NCI-H1417 treated with DMSO at 0.1 percent for 48 hours (cell line): Measurements from ENCODE around the gene ACP7.
"Not testable (repeated sequence)": the region's sequence is repeated elsewhere in the genome, so short reads cannot be mapped to it uniquely, and the experiment has no call there.

Source experiments
- DNase-seq: peaks from one replicate; lab custom pipeline; 2025; lab: John Stamatoyannopoulos, UW

Gene ACP7

GRCh38 chr19:39132344-39132969 lies 48.3 kb downstream of the ACP7 start:
- DNase-seq = no peak

- no peak for DNase-seq
These were observed 49.5 kb downstream of the ACP7 start for GRCh38 chr19:39133431-39134270.

- no peak for DNase-seq
These were observed 51.5 kb downstream of the ACP7 start for GRCh38 chr19:39135701-39136100.

GRCh38 chr19:39136225-39136940 lies 52.2 kb downstream of the ACP7 start:
- DNase-seq = no peak

GRCh38 chr19:39137131-39137530 lies 53.0 kb downstream of the ACP7 start:
- DNase-seq = no peak

DNA sequence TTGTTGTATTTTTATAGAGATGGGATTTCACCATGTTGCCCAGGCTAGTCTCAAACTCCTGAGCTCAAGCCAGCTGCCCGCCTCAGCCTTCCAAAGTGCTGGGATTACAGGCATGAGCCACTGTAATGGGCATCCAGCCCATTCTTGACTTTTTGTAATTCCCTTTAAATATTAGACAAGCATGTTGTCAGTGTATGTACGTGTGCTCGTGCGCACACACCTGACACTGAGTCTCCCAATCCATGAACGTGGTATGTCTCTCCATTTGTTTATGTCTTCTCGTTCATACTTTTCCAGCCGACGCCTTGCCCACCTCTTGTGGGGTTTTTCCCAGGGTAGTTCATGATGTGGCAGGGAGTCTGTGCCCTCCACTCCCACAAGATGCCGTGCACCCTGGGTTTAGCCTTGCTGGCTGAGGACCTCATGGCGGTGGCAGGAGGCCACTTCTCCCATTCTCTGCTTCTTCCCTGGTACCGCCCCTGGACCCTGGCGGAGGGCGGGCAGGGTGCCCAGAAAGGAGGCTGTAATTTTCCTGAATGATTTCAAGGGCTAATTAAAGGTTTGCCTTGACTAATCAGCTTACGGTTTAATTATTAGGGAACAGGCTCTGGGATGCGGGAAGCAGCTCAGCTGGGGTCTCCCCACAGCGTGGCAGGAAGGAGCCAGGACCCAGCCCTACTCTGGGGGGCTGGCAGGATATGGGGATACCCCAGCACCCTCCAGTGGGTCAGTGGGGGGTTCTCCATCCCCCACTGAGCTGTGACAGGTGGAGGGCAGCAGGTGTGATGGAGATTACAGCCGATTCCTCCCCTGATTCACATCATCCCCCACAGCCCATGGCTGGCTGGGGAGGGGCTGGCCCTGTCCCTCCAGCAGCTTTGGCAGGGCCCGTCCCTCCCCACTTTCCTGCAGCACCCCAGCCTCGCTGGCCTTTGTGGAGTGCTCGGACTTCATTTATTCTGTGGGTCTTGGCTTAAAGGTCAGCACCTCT lies 54.3 kb downstream of the ACP7 start:
- DNase-seq = no peak

GRCh38 chr19:39139305-39139874 lies 55.2 kb downstream of the ACP7 start:
- no peak for DNase-seq

DNA sequence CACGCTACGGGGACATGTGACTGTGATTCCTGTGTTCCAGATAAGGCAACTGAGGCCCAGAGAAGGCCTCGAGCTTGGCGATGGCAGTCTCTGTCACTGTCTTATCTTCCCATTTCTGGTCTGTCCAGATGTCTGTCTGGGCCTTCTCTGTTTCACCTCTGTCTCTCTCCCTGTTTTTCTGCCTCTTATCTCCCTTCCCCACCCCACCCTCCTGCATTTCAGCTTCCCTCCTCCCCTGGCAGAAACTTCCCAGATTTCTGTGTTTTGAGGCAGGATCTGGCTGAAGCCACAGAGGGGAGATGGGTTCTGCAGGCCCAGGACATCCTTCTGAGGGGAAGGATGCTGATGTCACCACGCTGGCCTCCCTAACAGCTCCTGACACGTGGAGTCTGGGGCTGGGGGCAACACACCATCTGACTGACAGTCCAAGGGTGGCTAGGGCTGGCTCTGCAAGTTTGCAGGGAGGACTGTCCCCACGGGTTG lies 55.8 kb downstream of the ACP7 start:
- DNase-seq = no peak

GRCh38 chr19:39140594-39140993 lies 56.4 kb downstream of the ACP7 start:
- no peak for DNase-seq

- DNase-seq = no peak
These were observed 57.8 kb downstream of the ACP7 start for GRCh38 chr19:39141929-39142328.

- no peak for DNase-seq
These were observed 58.5 kb downstream of the ACP7 start for GRCh38 chr19:39142630-39143029.

DNA sequence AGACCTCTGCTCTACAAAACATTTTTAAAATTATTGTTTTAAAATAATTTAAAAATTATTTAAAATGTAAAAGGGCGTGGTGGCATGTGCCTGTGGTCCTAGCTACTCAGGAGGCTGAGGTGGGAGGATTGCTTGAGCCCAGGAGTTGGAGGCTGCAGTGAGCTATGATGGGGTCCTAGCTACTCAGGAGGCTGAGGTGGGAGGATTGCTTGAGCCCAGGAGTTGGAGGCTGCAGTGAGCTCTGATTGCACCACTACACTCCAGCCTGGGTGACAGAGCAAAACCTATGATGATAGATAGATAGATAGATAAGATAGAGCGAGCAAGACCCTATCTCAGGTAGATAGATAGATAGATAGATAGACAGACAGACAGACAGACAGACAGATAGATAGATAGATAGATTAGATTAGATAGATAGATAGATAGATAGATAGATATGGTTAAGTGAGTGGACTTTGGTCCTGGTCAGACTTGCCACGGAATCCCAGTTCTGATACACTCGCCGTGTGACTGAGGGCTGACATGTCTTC lies 59.7 kb downstream of the ACP7 start:
- not testable (repeated sequence) for DNase-seq

DNA sequence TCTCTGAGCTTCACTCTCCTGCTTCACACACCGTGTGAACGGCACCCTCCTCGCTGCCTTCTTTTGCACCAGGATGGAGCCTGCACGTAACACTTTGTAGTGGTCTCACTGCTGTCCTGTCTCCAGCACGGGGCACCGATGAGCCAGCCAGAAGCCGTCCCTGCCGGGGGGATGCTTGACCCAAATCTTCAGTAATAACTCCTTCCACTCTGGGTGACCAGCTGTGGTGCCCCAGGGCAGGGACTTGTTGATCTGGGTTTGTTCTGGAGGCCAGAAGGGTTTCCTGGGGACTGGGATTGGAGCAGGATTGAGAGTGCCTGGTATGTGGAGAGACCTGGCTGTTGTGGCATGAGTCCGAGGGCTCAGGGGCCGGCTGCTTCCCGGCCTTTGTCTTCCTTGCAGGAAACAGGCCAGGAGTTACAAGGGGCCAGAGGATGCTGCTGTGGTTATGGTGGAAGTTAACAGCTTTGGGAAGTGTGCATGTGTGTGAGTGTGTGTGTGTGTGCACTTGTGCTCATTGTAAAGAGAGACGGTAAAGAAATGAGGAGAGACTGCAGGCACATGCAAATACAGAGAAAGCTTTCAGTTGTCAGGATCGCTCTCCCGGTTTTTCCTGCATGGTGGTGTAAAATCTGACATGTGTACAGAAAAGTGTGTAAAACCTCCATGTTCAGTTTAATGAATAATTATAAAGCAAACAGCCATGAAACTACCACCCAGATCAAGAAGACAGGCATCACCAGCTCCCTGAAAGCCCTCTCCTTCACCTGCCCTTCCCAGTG lies 60.3 kb downstream of the ACP7 start:
- DNase-seq = no peak

GRCh38 chr19:39145180-39145953 lies 61.2 kb downstream of the ACP7 start:
- no peak for DNase-seq

GRCh38 chr19:39146091-39146490 lies 61.9 kb downstream of the ACP7 start:
- no peak for DNase-seq

DNA sequence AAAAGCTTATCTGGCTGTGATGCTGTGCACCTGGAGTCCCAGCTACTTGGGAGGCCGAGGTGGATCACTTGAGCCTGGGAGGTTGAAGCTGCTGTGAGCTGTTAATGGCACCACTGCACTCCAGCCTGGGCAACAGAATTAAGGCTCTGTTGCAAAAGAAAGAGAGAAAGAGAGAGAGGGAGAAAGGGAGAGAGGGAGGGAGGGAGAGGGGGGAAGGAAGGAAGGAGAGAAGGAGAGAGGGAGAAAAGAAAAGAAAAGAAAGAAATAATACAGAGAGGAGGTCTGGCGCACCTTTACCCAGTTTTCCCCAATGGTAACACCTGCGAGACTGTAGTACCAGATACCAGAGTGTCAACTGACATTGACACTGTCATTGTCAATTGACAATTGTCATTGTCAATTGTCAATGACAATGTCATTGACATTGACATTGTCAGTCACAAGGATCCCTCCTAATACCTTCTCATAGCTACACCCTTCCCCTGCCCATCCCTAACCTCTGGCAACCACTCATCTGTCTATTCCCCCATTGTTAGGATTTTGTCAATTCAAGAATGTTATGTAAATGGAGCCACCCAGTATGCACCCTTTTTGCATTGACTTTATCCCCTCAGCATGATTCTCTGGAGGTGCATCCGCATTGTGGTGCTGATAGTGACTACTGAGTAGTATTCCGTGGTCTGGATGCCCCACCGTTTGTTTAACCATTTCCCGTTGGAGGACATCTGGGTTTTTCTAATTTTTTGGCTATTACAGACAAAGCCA lies 62.7 kb downstream of the ACP7 start:
- DNase-seq = no peak

- no peak for DNase-seq
These were observed 63.3 kb downstream of the ACP7 start for GRCh38 chr19:39147480-39147879.

DNA sequence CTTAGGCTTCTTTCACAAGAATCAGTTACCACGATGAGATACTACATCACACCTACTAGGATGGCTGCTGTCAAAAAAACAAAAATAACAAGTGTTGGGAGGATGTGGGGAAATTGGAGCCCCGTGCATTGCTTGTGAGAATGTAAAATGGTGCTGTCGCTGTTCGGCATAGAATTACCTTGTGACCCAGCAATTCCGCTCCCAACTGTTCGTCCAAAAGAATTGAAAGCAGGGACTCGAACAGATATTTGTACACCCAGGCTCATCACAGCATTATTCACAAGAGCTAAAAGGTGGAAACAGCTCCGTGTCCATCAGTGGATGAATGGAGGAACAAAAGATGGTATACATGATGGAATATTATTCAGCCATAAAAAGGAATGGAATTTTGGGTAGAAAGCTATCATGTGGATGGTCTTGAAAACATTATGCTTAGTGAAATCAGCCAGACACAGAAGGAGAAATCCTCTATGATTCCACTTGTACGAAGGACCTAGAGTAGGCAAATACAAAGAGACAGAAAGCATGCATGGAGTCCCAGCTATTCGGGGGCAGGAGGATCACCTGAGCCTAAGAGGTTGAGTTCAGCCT lies 64.9 kb downstream of the ACP7 start:
- no peak for DNase-seq
